Endothelial cell of umbilical vein (primary cell): ENCODE results near the gene ADCY5.

ENCODE experiments used
- EZH2 ChIP-seq: IDR thresholded peaks from 2 replicates; pipeline ENCODE4 v1.6.1; 2012; ENCODE audit warnings: borderline replicate concordance, low read depth, mild to moderate bottlenecking, moderate library complexity, low read length, inconsistent platforms; ENCODE audit not compliant: severe bottlenecking
- GATA2 ChIP-seq: IDR thresholded peaks from 2 replicates; pipeline ENCODE4 v1.7.0; 2011; ENCODE audit warnings: low read depth, mild to moderate bottlenecking, moderate library complexity, mixed read lengths, low read length; ENCODE audit not compliant: insufficient read length, insufficient read depth
- JUN ChIP-seq: IDR thresholded peaks from 2 replicates; pipeline ENCODE4 v1.6.1; 2011; ENCODE audit warnings: borderline replicate concordance, low read depth; ENCODE audit not compliant: insufficient read length, insufficient read depth
- MYC ChIP-seq: IDR thresholded peaks from one replicate; pipeline ENCODE4 v1.6.1; 2011; ENCODE audit warnings: mild to moderate bottlenecking, low read depth, low read length
- POLR2A ChIP-seq: IDR thresholded peaks from 2 replicates; pipeline ENCODE4 v1.6.1; 2012; ENCODE audit warnings: low read depth, mild to moderate bottlenecking, control low read depth, low read length
- POLR2AphosphoS5 ChIP-seq: IDR thresholded peaks from 2 replicates; pipeline ENCODE4 v1.6.1; 2012; ENCODE audit warnings: low read depth, mild to moderate bottlenecking, control low read depth, low read length, moderate library complexity; ENCODE audit not compliant: insufficient read depth
- TF ChIP-seq, protein P1 (sequence below), 2 donors: IDR thresholded peaks; 1 replicate in 1 of 2; 2 replicates in 1 of 2; pipeline ENCODE4 v1.5.1; 2011; ENCODE audit warnings: low read length in 2 of 2, mild to moderate bottlenecking in 2 of 2, moderate library complexity in 2 of 2, control low read depth in 1 of 2, inconsistent platforms in 1 of 2, low read depth in 1 of 2; ENCODE audit not compliant: insufficient read depth in 1 of 2; ENCODE audit errors: extremely low read depth in 1 of 2
- TF ChIP-seq, protein P2 (sequence below): IDR thresholded peaks from 2 replicates; pipeline ENCODE4 v1.6.1; 2011; ENCODE audit not compliant: insufficient read depth, insufficient read length

DNA sequence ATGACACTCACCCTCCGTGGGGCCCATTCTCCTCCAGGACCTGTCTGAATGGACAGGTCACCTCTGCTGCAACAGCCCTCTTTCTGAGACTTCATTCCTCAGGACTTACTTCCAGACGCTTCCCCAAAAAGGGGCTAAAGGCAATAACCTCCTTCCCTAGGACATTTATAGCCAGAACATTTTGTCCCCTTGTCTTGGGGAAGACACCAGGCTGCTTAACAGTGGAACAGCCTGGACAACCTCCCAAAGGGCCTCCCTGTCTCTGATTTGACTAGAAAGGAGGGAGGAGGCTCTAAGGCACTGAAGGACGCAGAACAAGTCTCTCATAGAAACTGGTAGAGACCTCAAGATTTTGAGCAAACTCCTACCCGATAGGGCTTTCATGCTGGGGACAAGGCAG is 32.7 kb downstream of the ADCY5 start:
- TF ChIP-seq, protein P1, sequence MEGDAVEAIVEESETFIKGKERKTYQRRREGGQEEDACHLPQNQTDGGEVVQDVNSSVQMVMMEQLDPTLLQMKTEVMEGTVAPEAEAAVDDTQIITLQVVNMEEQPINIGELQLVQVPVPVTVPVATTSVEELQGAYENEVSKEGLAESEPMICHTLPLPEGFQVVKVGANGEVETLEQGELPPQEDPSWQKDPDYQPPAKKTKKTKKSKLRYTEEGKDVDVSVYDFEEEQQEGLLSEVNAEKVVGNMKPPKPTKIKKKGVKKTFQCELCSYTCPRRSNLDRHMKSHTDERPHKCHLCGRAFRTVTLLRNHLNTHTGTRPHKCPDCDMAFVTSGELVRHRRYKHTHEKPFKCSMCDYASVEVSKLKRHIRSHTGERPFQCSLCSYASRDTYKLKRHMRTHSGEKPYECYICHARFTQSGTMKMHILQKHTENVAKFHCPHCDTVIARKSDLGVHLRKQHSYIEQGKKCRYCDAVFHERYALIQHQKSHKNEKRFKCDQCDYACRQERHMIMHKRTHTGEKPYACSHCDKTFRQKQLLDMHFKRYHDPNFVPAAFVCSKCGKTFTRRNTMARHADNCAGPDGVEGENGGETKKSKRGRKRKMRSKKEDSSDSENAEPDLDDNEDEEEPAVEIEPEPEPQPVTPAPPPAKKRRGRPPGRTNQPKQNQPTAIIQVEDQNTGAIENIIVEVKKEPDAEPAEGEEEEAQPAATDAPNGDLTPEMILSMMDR (IDR thresholded peaks at IDR 0.05; ENCODE audit: extremely low read depth in 1 of 2, insufficient read depth in 1 of 2, low read depth in 1 of 2, low read length in 2 of 2): no peak
- TF ChIP-seq EZH2 (no peak), POLR2A (no peak), JUN (no peak), POLR2AphosphoS5 (no peak), GATA2 (no peak), MYC (no peak)
- TF ChIP-seq, protein P2, sequence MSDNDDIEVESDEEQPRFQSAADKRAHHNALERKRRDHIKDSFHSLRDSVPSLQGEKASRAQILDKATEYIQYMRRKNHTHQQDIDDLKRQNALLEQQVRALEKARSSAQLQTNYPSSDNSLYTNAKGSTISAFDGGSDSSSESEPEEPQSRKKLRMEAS: no peak
